Measurements from ENCODE around the gene SLC50A1. TPM values are rescaled to one million over a fixed set of nuclear protein-coding genes. Genes with fewer than 3 reads are reported as not detected.
A peak's percentile ranks its signal among the peaks of the same experiment; 100 is the strongest.

Gene SLC50A1
- total RNA-seq, 2 donors from 2014 or later, result 102 to 130 TPM

GRCh38 chr1:155092131-155092530, 43.5 kb upstream of the SLC50A1 start:
- H3K4me1 ChIP-seq, result peaks cover 6% of the 10 kb centered on the region
- no peaks in the 10 kb centered on the region for H3K27me3 ChIP-seq
- H3K4me3 ChIP-seq, result no peak overlapping the region
- DNase-seq, result no peak
- intact Hi-C loops (cut with DNase I), result no loop called here
- TF ChIP-seq, protein P1, sequence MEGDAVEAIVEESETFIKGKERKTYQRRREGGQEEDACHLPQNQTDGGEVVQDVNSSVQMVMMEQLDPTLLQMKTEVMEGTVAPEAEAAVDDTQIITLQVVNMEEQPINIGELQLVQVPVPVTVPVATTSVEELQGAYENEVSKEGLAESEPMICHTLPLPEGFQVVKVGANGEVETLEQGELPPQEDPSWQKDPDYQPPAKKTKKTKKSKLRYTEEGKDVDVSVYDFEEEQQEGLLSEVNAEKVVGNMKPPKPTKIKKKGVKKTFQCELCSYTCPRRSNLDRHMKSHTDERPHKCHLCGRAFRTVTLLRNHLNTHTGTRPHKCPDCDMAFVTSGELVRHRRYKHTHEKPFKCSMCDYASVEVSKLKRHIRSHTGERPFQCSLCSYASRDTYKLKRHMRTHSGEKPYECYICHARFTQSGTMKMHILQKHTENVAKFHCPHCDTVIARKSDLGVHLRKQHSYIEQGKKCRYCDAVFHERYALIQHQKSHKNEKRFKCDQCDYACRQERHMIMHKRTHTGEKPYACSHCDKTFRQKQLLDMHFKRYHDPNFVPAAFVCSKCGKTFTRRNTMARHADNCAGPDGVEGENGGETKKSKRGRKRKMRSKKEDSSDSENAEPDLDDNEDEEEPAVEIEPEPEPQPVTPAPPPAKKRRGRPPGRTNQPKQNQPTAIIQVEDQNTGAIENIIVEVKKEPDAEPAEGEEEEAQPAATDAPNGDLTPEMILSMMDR (IDR thresholded peaks at IDR 0.05), result no peak
- no peaks in the 10 kb centered on the region for H3K36me3 ChIP-seq
- no peaks in the 10 kb centered on the region for H3K9me3 ChIP-seq
- H3K9ac ChIP-seq (ENCODE audit: low read depth in 2 of 2, low read length in 2 of 2), result no peak overlapping the region
- no peak overlapping the region for H3K27ac ChIP-seq

DNA sequence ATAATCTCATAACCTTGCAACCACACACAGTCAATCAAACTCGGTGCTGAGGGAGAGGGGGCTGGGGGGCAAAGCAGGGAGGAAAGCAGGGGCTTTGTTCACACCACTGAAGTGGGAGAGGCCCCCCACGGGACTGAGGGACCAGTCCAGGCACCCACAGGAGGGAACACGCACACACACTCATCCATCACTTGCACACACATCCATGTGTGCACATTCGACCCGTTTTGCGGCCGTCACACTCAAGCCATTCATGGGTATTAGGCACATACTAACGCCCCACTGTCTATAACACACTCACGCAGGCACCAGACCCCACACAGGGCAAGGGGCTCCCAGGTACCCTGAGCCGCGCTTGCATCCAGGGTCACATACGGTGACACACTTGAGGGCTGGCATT, 43.0 kb upstream of the SLC50A1 start:
- TF ChIP-seq, protein P1 (IDR thresholded peaks at IDR 0.05), result no peak
- Histone ChIP-seq H3K9me3 (no peaks in the 10 kb centered on the region), H3K27ac (no peak overlapping the region), H3K4me1 (peaks cover 6% of the 10 kb centered on the region), H3K9ac (ENCODE audit: low read depth in 2 of 2, low read length in 2 of 2) (no peak overlapping the region), H3K4me3 (no peak overlapping the region), H3K36me3 (no peaks in the 10 kb centered on the region), H3K27me3 (no peaks in the 10 kb centered on the region)
- intact Hi-C loops (cut with DNase I), result no loop called here
- no peak for DNase-seq

DNA sequence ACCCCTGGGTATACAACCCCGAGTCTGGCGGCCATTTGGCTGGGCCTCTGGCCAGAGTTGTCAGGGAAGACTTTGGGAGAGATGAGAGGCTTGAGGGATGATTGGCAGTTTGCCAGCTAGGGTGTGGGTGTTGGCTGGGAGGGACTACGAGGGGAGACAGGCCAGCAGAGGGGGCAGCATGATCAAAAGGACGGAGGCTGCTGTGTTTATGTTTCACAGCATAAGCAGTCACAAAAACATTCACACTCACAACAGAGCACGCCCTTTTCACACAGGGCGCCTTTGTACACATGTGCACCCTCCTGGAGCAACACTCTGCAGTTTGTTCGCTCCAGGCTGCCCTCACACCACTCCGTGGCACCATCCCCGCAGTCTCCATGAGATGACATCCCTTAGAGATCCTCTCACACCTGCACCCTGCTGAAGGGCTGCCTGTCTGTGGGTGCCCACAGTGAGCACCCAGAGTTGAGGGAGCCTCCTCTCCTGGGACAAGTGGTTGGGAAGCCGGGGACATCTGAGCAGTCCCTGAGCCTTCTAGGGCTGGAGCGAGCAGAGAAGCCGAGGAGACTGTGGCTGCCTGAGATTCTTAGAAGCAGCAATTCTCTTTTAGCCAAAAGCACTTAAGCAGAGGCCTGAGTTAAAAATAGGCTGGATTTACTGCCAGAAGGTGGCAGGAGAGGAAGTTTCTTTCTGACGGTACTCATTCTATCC, 41.6 kb upstream of the SLC50A1 start:
- Histone ChIP-seq H3K36me3 (no peaks in the 10 kb centered on the region), H3K27ac (no peak overlapping the region), H3K4me1 (peaks cover 6% of the 10 kb centered on the region), H3K9me3 (no peaks in the 10 kb centered on the region), H3K9ac (ENCODE audit: low read depth in 2 of 2, low read length in 2 of 2) (peak overlapping the region in 1 of 2 donors; percentile 21), H3K4me3 (no peak overlapping the region), H3K27me3 (no peaks in the 10 kb centered on the region)
- TF ChIP-seq, protein P1 (IDR thresholded peaks at IDR 0.05), result no peak
- peak; percentile 49 for DNase-seq
- intact Hi-C loops (cut with DNase I), result no loop called here

DNA sequence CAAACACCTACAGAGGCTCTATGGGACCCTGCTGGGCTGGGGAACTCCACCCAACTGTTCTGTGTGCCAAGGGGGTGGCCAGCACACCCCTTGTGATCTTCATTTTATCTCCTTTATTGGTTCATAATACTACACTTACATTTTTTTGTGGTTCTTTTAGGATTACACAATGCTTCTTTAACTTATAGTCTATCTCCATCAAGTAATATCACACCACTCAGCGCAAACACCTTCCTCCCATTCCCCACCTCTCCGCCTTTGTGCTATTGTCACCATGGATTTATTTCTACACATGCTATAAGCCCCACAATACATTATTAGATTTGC, 41.1 kb upstream of the SLC50A1 start:
- Histone ChIP-seq H3K9ac (ENCODE audit: low read depth in 2 of 2, low read length in 2 of 2) (no peak overlapping the region), H3K27ac (no peak overlapping the region), H3K27me3 (no peaks in the 10 kb centered on the region), H3K36me3 (no peaks in the 10 kb centered on the region), H3K9me3 (no peaks in the 10 kb centered on the region), H3K4me1 (peaks cover 6% of the 10 kb centered on the region), H3K4me3 (no peak overlapping the region)
- intact Hi-C loops (cut with DNase I), result no loop called here
- TF ChIP-seq, protein P1 (IDR thresholded peaks at IDR 0.05), result no peak
- no peak for DNase-seq

GRCh38 chr1:155099331-155099730, 36.3 kb upstream of the SLC50A1 start:
- DNase-seq, result no peak
- Histone ChIP-seq H3K27ac (no peak overlapping the region), H3K36me3 (no peaks in the 10 kb centered on the region), H3K9ac (ENCODE audit: low read depth in 2 of 2, low read length in 2 of 2) (no peak overlapping the region), H3K9me3 (no peaks in the 10 kb centered on the region), H3K4me3 (no peak overlapping the region), H3K4me1 (peaks cover 10% of the 10 kb centered on the region), H3K27me3 (no peaks in the 10 kb centered on the region)
- TF ChIP-seq, protein P1 (IDR thresholded peaks at IDR 0.05), result no peak
- intact Hi-C loops (cut with DNase I), result no loop called here
